Esophagus muscularis mucosa (tissue), 4 donors: ENCODE data around the gene AFG1L. TPM values are rescaled to one million over a fixed set of nuclear protein-coding genes. Genes with fewer than 3 reads are reported as not detected.

Source experiments
- DNase-seq: peaks from one replicate; pipeline ENCODE4 v3.0.0-alpha.2; 2017; ENCODE audit errors: extremely low spot score
- H3K27ac ChIP-seq, 4 donors: fragments of 200-600 bp; sonication (generic); replicated peaks in 1 of 4; 1 replicate in 3 of 4; 2 replicates in 1 of 4; pipeline ENCODE4 v1.5.1; 2016 to 2019; ENCODE audit warnings: mild to moderate bottlenecking in 1 of 4
- H3K27me3 ChIP-seq, 4 donors: fragments of 200-600 bp; sonication (generic); one replicate each; pipeline versions ENCODE4 v1.5.1 to v1.6.0; 2016 to 2019
- H3K36me3 ChIP-seq, 4 donors: fragments of 200-600 bp; sonication (generic); one replicate each; pipeline ENCODE4 v1.5.1; 2016 to 2019
- H3K4me1 ChIP-seq, 4 donors: fragments of 200-600 bp; sonication (generic); one replicate each; pipeline ENCODE4 v1.5.1; 2016 to 2019
- H3K4me3 ChIP-seq, 4 donors: fragments of 200-600 bp; sonication (generic); 1 replicate in 2 of 4; 2 replicates in 2 of 4; pipeline ENCODE4 v1.5.1; 2016 to 2019; ENCODE audit warnings: mild to moderate bottlenecking in 4 of 4, moderate library complexity in 1 of 4
- H3K9me3 ChIP-seq, 4 donors: fragments of 200-600 bp; sonication (generic); 1 replicate in 3 of 4; 2 replicates in 1 of 4; pipeline ENCODE4 v1.5.1; 2016 to 2019
- CTCF ChIP-seq, 3 experiments: fragments of 200-600 bp in 2 of 3; fragments of 450-650 bp in 1 of 3; sonication (generic) in 2 of 3; IDR thresholded peaks; one replicate each; pipeline ENCODE4 v1.5.1; 2017 to 2019; ENCODE audit warnings: antibody characterized with exemption in 3 of 3, mild to moderate bottlenecking in 2 of 3, moderate library complexity in 1 of 3
- EP300 ChIP-seq: sonication (generic); formaldehyde crosslinking; IDR thresholded peaks from one replicate; pipeline ENCODE4 v1.6.1; 2017; ENCODE audit warnings: antibody characterized with exemption
- POLR2A ChIP-seq: fragments of 450-650 bp; IDR thresholded peaks from one replicate; pipeline ENCODE4 v1.6.1; 2017; ENCODE audit warnings: antibody characterized with exemption, moderate library complexity, mild to moderate bottlenecking, low read depth
- POLR2AphosphoS5 ChIP-seq, 2 donors: sonication (generic); formaldehyde crosslinking; IDR thresholded peaks; one replicate each; pipeline ENCODE4 v1.6.1; 2017; ENCODE audit warnings: antibody characterized with exemption in 2 of 2
- WGBS: methylation state at CpG from one replicate; pipeline ENCODE4 v1.1.5; 2018; 5-methylcytosine and 5-hydroxymethylcytosine counted together
- intact Hi-C: fragments of 100-400 bp; cut with DNase I; formaldehyde crosslinking; loops from one replicate; pipeline ENCODE4 v1.15.1; 2023
- total RNA-seq, 4 donors: library from RNA; depleted of rRNA; stranded (reverse); fragments of >200 nt; gene quantifications; one replicate each; pipeline versions ENCODE4 v1.1.0 to v1.2.1, GENCODE V29; 2016

AFG1L gene
- total RNA-seq, 4 donors from 2014 or later, result 1.5 to 5.4 (median 3.3) TPM

- Histone ChIP-seq H3K36me3 (peaks cover 11 to 56% (median 41%) of the 10 kb centered on the region in 4 donors), H3K27ac (peak overlapping the region; percentile 98 to 100 (median 99)), H3K4me1 (peaks cover 60 to 86% (median 81%) of the 10 kb centered on the region in 4 donors), H3K4me3 (peak overlapping the region; percentile 6 to 95 (median 90)), H3K27me3 (no peaks in the 10 kb centered on the region), H3K9me3 (no peaks in the 10 kb centered on the region)
- intact Hi-C loops, result no loop called here
- DNase-seq, result no peak
- TF ChIP-seq CTCF (IDR thresholded peaks at IDR 0.05) (no peak), EP300 (no peak), POLR2A (no peak), POLR2AphosphoS5 (IDR thresholded peaks at IDR 0.05) (no peak)
Measured at GRCh38 chr6:108566406-108566805, 271.6 kb downstream of the AFG1L start.

DNA sequence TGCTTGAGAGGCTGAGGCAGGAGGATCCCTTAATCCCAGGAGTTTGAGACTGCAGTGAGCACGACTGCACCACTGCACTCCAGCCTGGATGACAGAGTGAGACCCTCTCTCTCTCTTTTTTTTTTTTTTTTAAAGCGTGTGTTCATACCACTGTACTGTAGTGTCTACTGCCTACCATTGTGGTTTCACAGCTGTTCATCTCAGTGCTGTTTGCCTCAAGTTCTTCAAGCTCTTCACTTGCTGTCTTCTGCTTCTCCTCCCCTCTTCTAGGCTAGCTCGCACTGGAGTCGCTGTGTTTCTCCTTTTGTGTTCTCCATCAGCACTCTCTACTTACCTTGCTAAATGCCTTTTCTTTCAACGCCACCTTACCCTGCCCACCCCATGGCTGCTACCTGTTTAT is 273.2 kb downstream of the AFG1L start:
- Histone ChIP-seq H3K4me1 (peaks cover 64 to 100% (median 92%) of the 10 kb centered on the region in 4 donors), H3K27ac (peak overlapping the region; percentile 98 to 100 (median 99)), H3K27me3 (no peaks in the 10 kb centered on the region), H3K9me3 (no peaks in the 10 kb centered on the region), H3K4me3 (peak overlapping the region in 1 of 4 donors; percentile 1), H3K36me3 (peaks cover 11 to 65% (median 53%) of the 10 kb centered on the region in 4 donors)
- no peak for TF ChIP-seq CTCF (IDR thresholded peaks at IDR 0.05)
- no peak for TF ChIP-seq POLR2AphosphoS5 (IDR thresholded peaks at IDR 0.05)
- TF ChIP-seq EP300, result no peak
- TF ChIP-seq POLR2A, result no peak
- intact Hi-C loops, result no loop called here
- DNase-seq, result no peak
- 90% methylated on average over 5 of the region's 5 CpGs for WGBS

- Histone ChIP-seq H3K27me3 (no peaks in the 10 kb centered on the region), H3K27ac (peak overlapping the region; percentile 98 to 100 (median 99)), H3K36me3 (peaks cover 11 to 71% (median 56%) of the 10 kb centered on the region in 4 donors), H3K4me3 (peak overlapping the region in 1 of 4 donors; percentile 1), H3K4me1 (peaks cover 65 to 100% (median 93%) of the 10 kb centered on the region in 4 donors), H3K9me3 (no peaks in the 10 kb centered on the region)
- DNase-seq, result no peak
- WGBS, result 77% methylated on average over 3 of the region's 3 CpGs
- intact Hi-C loops, result no loop called here
- TF ChIP-seq CTCF (IDR thresholded peaks at IDR 0.05), result no peak
- no peak for TF ChIP-seq EP300
- TF ChIP-seq POLR2A, result no peak
Measured at GRCh38 chr6:108568551-108569305, 273.9 kb downstream of the AFG1L start.

DNA sequence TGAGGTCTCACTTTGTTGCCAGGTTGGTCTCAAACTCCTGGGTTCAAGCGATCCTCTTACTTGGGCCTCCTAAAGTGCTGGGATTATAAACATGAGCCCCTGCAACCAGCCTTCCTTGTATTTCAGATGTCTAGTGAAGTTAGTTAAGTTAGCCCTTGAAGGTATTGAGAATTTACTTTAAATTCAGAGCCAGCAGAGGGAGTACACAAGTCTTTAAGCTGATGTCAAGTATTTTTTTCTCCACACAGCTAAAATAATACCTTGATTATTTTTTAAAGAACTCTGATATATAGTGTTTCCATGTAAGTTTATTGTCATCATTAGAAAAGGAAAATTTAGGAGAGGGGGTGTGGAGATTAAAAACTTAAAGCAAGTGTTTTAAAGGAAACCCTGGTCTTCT is 275.7 kb downstream of the AFG1L start:
- no peak for TF ChIP-seq POLR2A
- Histone ChIP-seq H3K9me3 (no peaks in the 10 kb centered on the region), H3K27me3 (no peaks in the 10 kb centered on the region), H3K4me1 (peaks cover 70 to 100% (median 93%) of the 10 kb centered on the region in 4 donors), H3K27ac (peak overlapping the region in 2 of 4 donors; percentile 26 to 28), H3K36me3 (peaks cover 11 to 72% (median 56%) of the 10 kb centered on the region in 4 donors), H3K4me3 (no peak overlapping the region)
- WGBS, result 100% methylated on average over 1 of the region's 1 CpG
- intact Hi-C loops, result no loop called here
- no peak for DNase-seq

DNA sequence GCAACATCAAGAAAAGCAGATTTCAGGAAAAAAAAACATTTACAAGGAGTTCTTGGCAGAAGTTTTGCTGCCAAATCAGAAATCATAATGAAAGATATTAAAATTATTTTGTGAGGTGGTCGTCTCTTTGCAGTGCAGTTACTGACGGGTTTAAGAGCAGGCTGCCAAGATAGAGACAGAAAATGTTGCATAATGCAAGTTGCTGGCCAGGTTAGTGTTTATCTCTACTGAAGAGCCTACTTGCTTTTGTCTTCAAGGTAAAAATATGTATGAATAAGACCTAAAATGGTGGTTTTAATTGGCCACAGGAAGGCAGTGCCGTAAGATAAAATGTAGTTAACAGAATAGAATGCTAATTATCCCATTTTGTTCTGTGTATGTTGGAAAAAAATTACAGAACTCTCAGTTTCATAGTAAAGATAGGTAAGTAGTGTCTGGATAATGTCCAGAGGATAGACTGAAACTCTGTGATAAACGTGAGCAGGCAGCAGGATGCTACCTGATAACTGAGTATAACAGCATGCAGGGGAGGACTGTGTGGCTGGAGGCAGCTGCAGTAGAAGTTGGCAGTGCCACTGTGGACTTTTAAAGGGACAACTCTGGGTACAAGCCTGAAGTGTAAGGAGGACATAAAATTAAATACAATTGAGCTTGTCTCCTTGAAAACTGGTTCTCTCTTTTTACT is 279.7 kb downstream of the AFG1L start:
- peak overlapping the region in 1 of 4 donors; percentile 48 for H3K27ac ChIP-seq
- 34% methylated on average over 4 of the region's 4 CpGs for whole genome bisulfite sequencing

More for the DNA sequence above, 279.7 kb downstream of the AFG1L start:
- Histone ChIP-seq H3K4me1 (peaks cover 73 to 100% (median 94%) of the 10 kb centered on the region in 4 donors), H3K9me3 (no peaks in the 10 kb centered on the region), H3K36me3 (peaks cover 4 to 53% (median 33%) of the 10 kb centered on the region in 4 donors), H3K27me3 (no peaks in the 10 kb centered on the region), H3K4me3 (peak overlapping the region in 1 of 4 donors; percentile 13)
- intact Hi-C loops, result no loop called here
- TF ChIP-seq POLR2A (no peak), CTCF (IDR thresholded peaks at IDR 0.05) (no peak), EP300 (no peak), POLR2AphosphoS5 (IDR thresholded peaks at IDR 0.05) (no peak)
- DNase-seq, result no peak
